Adrenal gland (tissue), 12 donors: ENCODE results near the gene ACBD4. TPM values are rescaled to one million over a fixed set of nuclear protein-coding genes. Genes with fewer than 3 reads are reported as not detected.

Experiments used
- DNase-seq, 7 donors: peaks; one replicate each; pipeline ENCODE4 v3.0.0-alpha.2; 2019 to 2020
- H3K27ac ChIP-seq, 5 donors: fragments of 200-600 bp; sonication (generic) in 4 of 5; 1 replicate in 3 of 5; 2 replicates in 2 of 5; pipeline versions ENCODE4 v1.5.1 to v1.8.0; 2016 to 2020; ENCODE audit warnings: mild to moderate bottlenecking in 1 of 5
- H3K27me3 ChIP-seq: fragments of 200-600 bp; 2 replicates; pipeline ENCODE4 v1.8.0; 2021
- H3K36me3 ChIP-seq, 2 donors: fragments of 200-600 bp; replicated peaks in 1 of 2; 1 replicate in 1 of 2; 2 replicates in 1 of 2; pipeline versions ENCODE4 v1.5.1 to v1.8.0; 2018 to 2022
- H3K4me1 ChIP-seq, 2 donors: fragments of 200-600 bp; replicated peaks in 1 of 2; 1 replicate in 1 of 2; 2 replicates in 1 of 2; pipeline versions ENCODE4 v1.5.1 to v1.8.0; 2018 to 2021
- H3K4me3 ChIP-seq, 4 donors: fragments of 200-600 bp; sonication (generic) in 3 of 4; one replicate each; pipeline ENCODE4 v1.5.1; 2016 to 2018
- H3K9me3 ChIP-seq, 3 donors: fragments of 200-600 bp; sonication (generic) in 1 of 3; replicated peaks in 1 of 3; 1 replicate in 2 of 3; 2 replicates in 1 of 3; pipeline versions ENCODE4 v1.5.1 to v1.8.0; 2016 to 2021
- POLR2A ChIP-seq, 2 donors: fragments of 450-650 bp; IDR thresholded peaks; one replicate each; pipeline ENCODE4 v1.6.1; 2017; ENCODE audit warnings: antibody characterized with exemption in 2 of 2, mild to moderate bottlenecking in 2 of 2, moderate library complexity in 1 of 2
- WGBS, 4 donors: extraction: QIAGEN DNeasy Blood & Tissue Kit in 2 of 4; methylation state at CpG; one replicate each; pipeline versions ENCODE4 v1.1.5 to v1.1.7; 2013 to 2017; 5-methylcytosine and 5-hydroxymethylcytosine counted together
- intact Hi-C, 2 donors: fragments of 100-400 bp; cut with DNase I; formaldehyde crosslinking; loops; one replicate each; pipeline versions ENCODE4 v1.14.1 to v1.15.0; 2022 to 2023
- polyA plus RNA-seq, 3 donors: library from polyadenylated mRNA; stranded (reverse); fragments of 200-250 nt in 2 of 3; fragments of 350-450 nt in 1 of 3; fragmentation: Illumina TruSeq in 1 of 3; extraction: RNeasy Lipid Tissue Mini Kit (QIAGEN cat#74804) in 1 of 3; gene quantifications; one replicate each; pipeline ENCODE4 v1.2.3, GENCODE V29; 2013 to 2014
- total RNA-seq, 9 donors: library from RNA; depleted of rRNA in 4 of 9; stranded (reverse); fragments of >200 nt in 4 of 9; fragments of 120-200 nt in 1 of 9; fragmentation: NEBNext Ultra II Directional in 1 of 9; extraction: Animal tissue kit (Norgen Biotek cat#: 25700) in 1 of 9; gene quantifications; one replicate each; pipeline versions ENCODE4 v1.1.0 to v1.2.4, GENCODE V29; 2013 to 2023
- TF ChIP-seq, protein P1 (sequence below), 6 experiments: fragments of 450-650 bp in 4 of 6; fragments of 200-600 bp in 2 of 6; sonication (generic) in 1 of 6; IDR thresholded peaks; 1 replicate in 5 of 6; 2 replicates in 1 of 6; pipeline versions ENCODE4 v1.5.1 to v1.8.0; 2016 to 2021; ENCODE audit warnings: antibody characterized with exemption in 6 of 6, mild to moderate bottlenecking in 2 of 6, moderate library complexity in 1 of 6
- donor health status: healthy with polysubstance abuse.
- donor health status: Bipolar disorder and iron deficiency.
- donor health status: DM: yes; HTN: yes; CAD: no.
- donor health status: DM: no; HTN: no; CAD: no.
- donor health status: DM: no; HTN: no; CAD: no.
- donor health status: DM: yes; HTN: yes; CAD: no.

The ACBD4 gene
- total and polyA plus RNA-seq, 12 donors, result 6.6 to 71.3 (median 23.6) TPM

DNA sequence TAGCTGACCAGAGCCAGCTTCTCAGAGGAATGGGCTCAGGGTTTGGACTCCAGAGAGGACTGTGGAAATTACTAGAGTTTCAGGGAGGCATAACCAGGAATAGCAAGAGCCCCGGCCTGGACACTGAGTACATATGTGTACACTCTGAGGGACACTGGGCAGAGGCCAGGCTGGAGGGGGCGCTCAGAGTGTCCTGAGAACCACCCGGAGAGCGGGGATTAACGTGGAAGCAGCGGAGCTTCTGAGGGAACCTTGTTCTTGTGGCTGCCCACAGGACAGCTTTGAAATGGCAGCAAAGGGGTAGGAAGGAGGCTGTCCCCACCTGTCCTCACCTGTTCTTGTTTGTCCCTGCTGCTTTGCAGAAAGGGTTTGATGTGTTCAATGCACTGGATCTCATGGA, 31.0 kb upstream of the ACBD4 start:
- no peak overlapping the region for H3K4me3 ChIP-seq
- no peak for TF ChIP-seq POLR2A (IDR thresholded peaks at IDR 0.05)
- TF ChIP-seq, protein P1, sequence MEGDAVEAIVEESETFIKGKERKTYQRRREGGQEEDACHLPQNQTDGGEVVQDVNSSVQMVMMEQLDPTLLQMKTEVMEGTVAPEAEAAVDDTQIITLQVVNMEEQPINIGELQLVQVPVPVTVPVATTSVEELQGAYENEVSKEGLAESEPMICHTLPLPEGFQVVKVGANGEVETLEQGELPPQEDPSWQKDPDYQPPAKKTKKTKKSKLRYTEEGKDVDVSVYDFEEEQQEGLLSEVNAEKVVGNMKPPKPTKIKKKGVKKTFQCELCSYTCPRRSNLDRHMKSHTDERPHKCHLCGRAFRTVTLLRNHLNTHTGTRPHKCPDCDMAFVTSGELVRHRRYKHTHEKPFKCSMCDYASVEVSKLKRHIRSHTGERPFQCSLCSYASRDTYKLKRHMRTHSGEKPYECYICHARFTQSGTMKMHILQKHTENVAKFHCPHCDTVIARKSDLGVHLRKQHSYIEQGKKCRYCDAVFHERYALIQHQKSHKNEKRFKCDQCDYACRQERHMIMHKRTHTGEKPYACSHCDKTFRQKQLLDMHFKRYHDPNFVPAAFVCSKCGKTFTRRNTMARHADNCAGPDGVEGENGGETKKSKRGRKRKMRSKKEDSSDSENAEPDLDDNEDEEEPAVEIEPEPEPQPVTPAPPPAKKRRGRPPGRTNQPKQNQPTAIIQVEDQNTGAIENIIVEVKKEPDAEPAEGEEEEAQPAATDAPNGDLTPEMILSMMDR (IDR thresholded peaks at IDR 0.05), result no peak
- intact Hi-C loops, result loop anchor here (2.0 to 10.0 kb wide), 2 partner anchors 22 to 190 kb away; partner anchors contain the start of gene GFAP (in 1 of the 2)
- 85 to 93% (median 90%) methylated on average over 5 to 6 of the region's 6 CpGs for WGBS, 4 donors
- no peaks in the 10 kb centered on the region for H3K9me3 ChIP-seq
- peaks cover 0 to 72% of the 10 kb centered on the region in 2 donors for H3K36me3 ChIP-seq
- H3K27ac ChIP-seq, result peak overlapping the region in 1 of 5 donors; percentile 34
- H3K4me1 ChIP-seq, result peaks cover under 1 to 17% of the 10 kb centered on the region in 2 donors
- DNase-seq, result no peak
- H3K27me3 ChIP-seq, result no peaks in the 10 kb centered on the region

DNA sequence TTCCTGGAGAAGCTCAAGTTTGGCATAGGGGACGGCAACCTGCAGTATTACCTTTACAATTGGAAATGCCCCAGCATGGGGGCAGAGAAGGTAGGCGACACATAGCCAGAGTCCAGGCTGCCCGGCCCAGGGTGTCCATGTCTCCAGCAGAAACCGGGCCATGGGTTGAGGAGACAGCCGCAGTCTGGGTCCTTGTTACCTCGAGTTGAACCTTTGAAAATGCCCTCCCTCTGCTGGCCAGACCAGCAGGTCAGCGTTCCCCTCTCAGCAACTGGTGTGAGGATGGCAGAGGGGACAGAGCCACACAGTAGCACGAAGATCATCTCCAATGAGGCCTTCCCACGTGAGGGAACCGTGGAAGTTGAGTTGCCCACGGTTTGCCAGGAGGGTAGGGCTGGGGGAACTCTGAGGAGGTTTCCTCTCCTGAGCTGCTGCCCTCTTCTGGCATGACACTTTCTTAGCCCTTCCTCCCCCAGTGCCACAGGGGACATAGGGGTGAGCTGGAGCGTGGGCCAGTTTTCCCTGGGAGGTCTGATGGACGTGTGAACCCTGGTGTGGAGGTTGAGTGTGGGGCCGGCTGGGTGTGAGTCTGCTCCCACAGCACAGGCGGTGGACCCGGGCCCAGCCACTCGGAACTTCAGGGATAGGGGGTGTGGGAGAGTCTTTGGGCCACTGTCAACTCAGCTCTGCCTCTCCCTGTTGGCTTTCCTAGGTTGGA, 30.4 kb upstream of the ACBD4 start:
- TF ChIP-seq, protein P1 (IDR thresholded peaks at IDR 0.05), result no peak
- TF ChIP-seq POLR2A (IDR thresholded peaks at IDR 0.05), result no peak
- H3K27ac ChIP-seq, result peak overlapping the region in 1 of 5 donors; percentile 22
- H3K27me3 ChIP-seq, result no peaks in the 10 kb centered on the region
- peaks cover 7 to 22% of the 10 kb centered on the region in 2 donors for H3K4me1 ChIP-seq
- 70 to 81% (median 77%) methylated on average over 10 to 17 of the region's 17 CpGs for WGBS, 4 donors
- H3K9me3 ChIP-seq, result no peaks in the 10 kb centered on the region
- H3K36me3 ChIP-seq, result peaks cover 0 to 66% of the 10 kb centered on the region in 2 donors
- no peak overlapping the region for H3K4me3 ChIP-seq
- intact Hi-C loops, result loop anchor here (2.0 to 10.0 kb wide), 2 partner anchors 22 to 190 kb away; partner anchors contain the start of gene GFAP (in 1 of the 2)
- no peak for DNase-seq

DNA sequence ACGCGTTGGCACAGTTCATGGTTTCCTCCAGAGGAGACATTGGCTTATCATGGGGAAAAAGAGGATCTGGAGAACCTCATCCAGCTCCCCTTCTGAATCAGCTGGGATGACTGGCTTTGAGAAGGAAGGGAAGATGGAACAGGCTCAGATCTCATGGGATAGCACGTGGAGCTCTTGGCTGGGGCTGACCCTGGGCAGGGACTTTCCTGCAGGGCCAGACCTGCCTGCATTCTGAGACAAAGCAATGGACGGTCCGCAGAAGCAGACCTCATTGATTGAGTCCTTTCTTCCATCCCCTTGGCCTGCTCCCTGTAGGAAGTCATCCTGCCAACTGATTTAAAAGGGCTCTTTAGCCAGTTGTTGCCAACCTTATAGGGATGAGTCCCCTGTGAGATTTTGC, 29.4 kb upstream of the ACBD4 start:
- TF ChIP-seq, protein P1 (IDR thresholded peaks at IDR 0.05), result no peak
- no peak for TF ChIP-seq POLR2A (IDR thresholded peaks at IDR 0.05)
- no peak for DNase-seq
- WGBS, 4 donors, result 86 to 91% (median 88%) methylated on average over 5 of the region's 5 CpGs
- Histone ChIP-seq H3K27me3 (no peaks in the 10 kb centered on the region), H3K36me3 (peaks cover 0 to 63% of the 10 kb centered on the region in 2 donors), H3K4me1 (peaks cover 17 to 32% of the 10 kb centered on the region in 2 donors), H3K9me3 (no peaks in the 10 kb centered on the region), H3K4me3 (no peak overlapping the region), H3K27ac (no peak overlapping the region)
- intact Hi-C loops, result loop anchor here in 1 of 2 donors (10.0 kb wide), 1 partner anchor 191 kb away; the partner anchor contains the start of gene GFAP

DNA sequence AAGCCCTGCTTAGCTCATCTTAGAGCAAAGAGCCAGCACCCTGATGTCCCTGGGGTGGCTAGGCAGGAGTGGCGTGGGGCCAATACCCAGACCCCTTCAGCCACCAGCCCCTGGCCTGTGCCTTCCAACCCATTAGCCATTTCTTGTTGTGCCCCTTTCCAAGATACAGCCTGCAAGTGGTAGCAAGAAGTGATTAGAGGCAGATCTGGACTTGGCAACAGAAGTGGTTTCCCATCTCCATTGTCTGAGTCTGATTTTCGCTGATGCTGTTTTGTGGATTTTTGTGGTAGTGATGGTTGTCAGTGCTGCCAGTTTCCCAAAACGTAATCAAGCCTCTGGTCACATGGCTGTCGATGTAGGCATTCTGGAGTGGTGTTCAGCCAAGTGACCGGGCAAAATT, 28.9 kb upstream of the ACBD4 start:
- intact Hi-C loops, result loop anchor here in 1 of 2 donors (10.0 kb wide), 1 partner anchor 192 kb away; the partner anchor contains the start of gene GFAP
- DNase-seq, result no peak
- TF ChIP-seq, protein P1 (IDR thresholded peaks at IDR 0.05), result no peak
- TF ChIP-seq POLR2A (IDR thresholded peaks at IDR 0.05), result no peak
- H3K9me3 ChIP-seq, result no peaks in the 10 kb centered on the region
- no peaks in the 10 kb centered on the region for H3K27me3 ChIP-seq
- peak overlapping the region in 2 of 5 donors; percentile 4 to 17 for H3K27ac ChIP-seq
- peaks cover 22 to 31% of the 10 kb centered on the region in 2 donors for H3K4me1 ChIP-seq
- H3K36me3 ChIP-seq, result peaks cover 0 to 63% of the 10 kb centered on the region in 2 donors
- WGBS, 4 donors, result 81 to 89% (median 87%) methylated on average over 5 of the region's 5 CpGs
- no peak overlapping the region for H3K4me3 ChIP-seq
